ENCODE data around the gene FZR1.

The FZR1 gene

DNA sequence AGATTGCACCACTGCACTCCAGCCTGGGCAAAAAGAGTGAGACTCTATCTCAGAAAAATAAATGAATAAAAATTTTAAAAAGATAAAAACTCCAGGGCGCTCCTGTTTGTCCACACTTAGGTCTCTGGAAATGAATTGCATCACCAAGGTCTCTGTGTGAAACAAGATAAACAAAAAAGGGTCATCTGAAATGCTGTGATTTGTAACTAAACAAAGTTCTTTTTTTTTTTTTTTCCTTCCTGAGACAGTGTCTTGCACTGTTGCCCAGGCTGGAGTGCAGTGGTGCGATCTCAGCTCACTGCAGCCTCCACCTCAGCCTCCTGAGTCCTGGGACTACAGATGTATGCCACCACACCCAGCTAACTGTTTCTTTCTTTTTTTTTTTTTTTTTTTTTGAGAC, 11.5 kb downstream of the FZR1 start:
- Histone ChIP-seq H3K36me3 (ENCODE audit: insufficient read depth, low read length) (peaks cover 77% of the 10 kb centered on the region), H3K4me1 (ENCODE audit: insufficient read depth, low read length) (peaks cover 2% of the 10 kb centered on the region; the same call in 1 of the 2 replicates), H2AFZ (ENCODE audit: low read depth, low read length) (no peak overlapping the region), H3K4me2 (ENCODE audit: insufficient read depth, low read length) (no peak overlapping the region), H3K27me3 (ENCODE audit: insufficient read depth, low read length, poor library complexity) (no peaks in the 10 kb centered on the region), H3K9ac (ENCODE audit: low read depth, low read length) (no peak overlapping the region), H3K27ac (ENCODE audit: low read length) (no peak overlapping the region), H3K79me2 (ENCODE audit: insufficient read depth, low read length) (peaks cover 100% of the 10 kb centered on the region), H3K9me3 (ENCODE audit: insufficient read depth, low read length, severe bottlenecking) (no peaks in the 10 kb centered on the region), H3K4me3 (ENCODE audit: low read depth in 1 of 2, low read length in 2 of 2) (no peak overlapping the region), H4K20me1 (ENCODE audit: insufficient read depth, low read length) (peaks cover 89% of the 10 kb centered on the region)
- DNase-seq (no peak), ATAC-seq (ENCODE audit: insufficient read depth, low read depth) (no peak)
- TF ChIP-seq EZH2 (IDR thresholded peaks at IDR 0.05; ENCODE audit: borderline replicate concordance, low read depth, low read length, severe bottlenecking): no peak
- TF ChIP-seq, protein P1, sequence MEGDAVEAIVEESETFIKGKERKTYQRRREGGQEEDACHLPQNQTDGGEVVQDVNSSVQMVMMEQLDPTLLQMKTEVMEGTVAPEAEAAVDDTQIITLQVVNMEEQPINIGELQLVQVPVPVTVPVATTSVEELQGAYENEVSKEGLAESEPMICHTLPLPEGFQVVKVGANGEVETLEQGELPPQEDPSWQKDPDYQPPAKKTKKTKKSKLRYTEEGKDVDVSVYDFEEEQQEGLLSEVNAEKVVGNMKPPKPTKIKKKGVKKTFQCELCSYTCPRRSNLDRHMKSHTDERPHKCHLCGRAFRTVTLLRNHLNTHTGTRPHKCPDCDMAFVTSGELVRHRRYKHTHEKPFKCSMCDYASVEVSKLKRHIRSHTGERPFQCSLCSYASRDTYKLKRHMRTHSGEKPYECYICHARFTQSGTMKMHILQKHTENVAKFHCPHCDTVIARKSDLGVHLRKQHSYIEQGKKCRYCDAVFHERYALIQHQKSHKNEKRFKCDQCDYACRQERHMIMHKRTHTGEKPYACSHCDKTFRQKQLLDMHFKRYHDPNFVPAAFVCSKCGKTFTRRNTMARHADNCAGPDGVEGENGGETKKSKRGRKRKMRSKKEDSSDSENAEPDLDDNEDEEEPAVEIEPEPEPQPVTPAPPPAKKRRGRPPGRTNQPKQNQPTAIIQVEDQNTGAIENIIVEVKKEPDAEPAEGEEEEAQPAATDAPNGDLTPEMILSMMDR (IDR thresholded peaks at IDR 0.05; ENCODE audit: borderline replicate concordance, extremely low read depth, low read length, poor library complexity, severe bottlenecking): no peak

DNA sequence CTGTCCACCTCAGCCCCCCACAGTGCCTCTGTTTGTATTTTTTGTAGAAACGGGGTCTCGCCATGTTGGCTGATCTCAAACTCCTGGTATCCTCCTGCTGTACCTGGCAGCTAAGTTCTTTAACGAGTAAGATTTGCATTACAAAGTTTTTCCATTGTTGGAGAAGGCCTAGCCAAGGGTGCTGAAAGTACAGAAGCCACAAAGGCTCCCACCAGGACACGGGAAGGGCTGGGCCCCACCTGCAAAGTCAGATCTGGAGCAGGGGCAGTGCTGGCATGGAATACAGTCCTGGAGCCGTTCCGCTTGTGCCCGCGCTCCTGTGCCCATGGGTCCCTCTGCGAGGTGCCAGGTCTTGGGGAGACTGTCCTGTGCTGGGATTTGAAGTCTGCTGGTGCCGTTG, 12.1 kb downstream of the FZR1 start:
- Histone ChIP-seq H3K27ac (ENCODE audit: low read length) (no peak overlapping the region), H3K79me2 (ENCODE audit: insufficient read depth, low read length) (peaks cover 100% of the 10 kb centered on the region), H3K27me3 (ENCODE audit: insufficient read depth, low read length, poor library complexity) (no peaks in the 10 kb centered on the region), H3K36me3 (ENCODE audit: insufficient read depth, low read length) (peaks cover 77% of the 10 kb centered on the region), H3K4me1 (ENCODE audit: insufficient read depth, low read length) (peaks cover under 1% of the 10 kb centered on the region; the same call in 1 of the 2 replicates), H3K9ac (ENCODE audit: low read depth, low read length) (no peak overlapping the region), H2AFZ (ENCODE audit: low read depth, low read length) (no peak overlapping the region), H3K4me3 (ENCODE audit: low read depth in 1 of 2, low read length in 2 of 2) (no peak overlapping the region), H3K4me2 (ENCODE audit: insufficient read depth, low read length) (no peak overlapping the region), H3K9me3 (ENCODE audit: insufficient read depth, low read length, severe bottlenecking) (no peaks in the 10 kb centered on the region), H4K20me1 (ENCODE audit: insufficient read depth, low read length) (peaks cover 89% of the 10 kb centered on the region)
- DNase-seq: no peak
- TF ChIP-seq EZH2 (IDR thresholded peaks at IDR 0.05; ENCODE audit: borderline replicate concordance, low read depth, low read length, severe bottlenecking): no peak
- TF ChIP-seq, protein P1 (IDR thresholded peaks at IDR 0.05; ENCODE audit: borderline replicate concordance, extremely low read depth, low read length, poor library complexity, severe bottlenecking): no peak
- no peak for ATAC-seq (ENCODE audit: insufficient read depth, low read depth)

DNA sequence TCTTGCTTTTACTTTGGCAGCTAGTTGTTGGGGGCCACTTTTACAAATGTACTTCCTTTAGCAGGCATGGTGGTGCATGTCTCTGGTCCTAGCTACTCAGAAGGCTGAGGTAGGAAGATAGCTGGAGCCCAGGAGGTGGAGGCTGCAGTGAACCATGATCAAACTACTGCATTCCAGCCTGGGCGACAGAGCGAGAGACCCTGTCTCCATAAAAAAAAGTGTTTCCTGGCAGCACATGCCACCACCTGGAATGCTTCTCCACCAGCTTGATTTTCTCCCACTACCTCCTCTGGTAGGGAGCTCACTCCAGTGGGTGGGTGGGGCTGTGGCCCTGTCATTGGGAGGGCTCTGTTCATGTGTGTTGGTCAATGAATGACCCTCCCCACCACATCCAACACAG, 12.5 kb downstream of the FZR1 start:
- Histone ChIP-seq H3K9me3 (ENCODE audit: insufficient read depth, low read length, severe bottlenecking) (no peaks in the 10 kb centered on the region), H3K4me2 (ENCODE audit: insufficient read depth, low read length) (no peak overlapping the region), H2AFZ (ENCODE audit: low read depth, low read length) (no peak overlapping the region), H3K27me3 (ENCODE audit: insufficient read depth, low read length, poor library complexity) (no peaks in the 10 kb centered on the region), H3K27ac (ENCODE audit: low read length) (no peak overlapping the region), H3K4me3 (ENCODE audit: low read depth in 1 of 2, low read length in 2 of 2) (no peak overlapping the region), H3K4me1 (ENCODE audit: insufficient read depth, low read length) (no peaks in the 10 kb centered on the region), H4K20me1 (ENCODE audit: insufficient read depth, low read length) (peaks cover 89% of the 10 kb centered on the region), H3K9ac (ENCODE audit: low read depth, low read length) (no peak overlapping the region), H3K36me3 (ENCODE audit: insufficient read depth, low read length) (peaks cover 77% of the 10 kb centered on the region), H3K79me2 (ENCODE audit: insufficient read depth, low read length) (peaks cover 100% of the 10 kb centered on the region)
- ATAC-seq (ENCODE audit: insufficient read depth, low read depth): no peak
- no peak for DNase-seq
- TF ChIP-seq, protein P1 (IDR thresholded peaks at IDR 0.05; ENCODE audit: borderline replicate concordance, extremely low read depth, low read length, poor library complexity, severe bottlenecking): no peak
- TF ChIP-seq EZH2 (IDR thresholded peaks at IDR 0.05; ENCODE audit: borderline replicate concordance, low read depth, low read length, severe bottlenecking): no peak

DNA sequence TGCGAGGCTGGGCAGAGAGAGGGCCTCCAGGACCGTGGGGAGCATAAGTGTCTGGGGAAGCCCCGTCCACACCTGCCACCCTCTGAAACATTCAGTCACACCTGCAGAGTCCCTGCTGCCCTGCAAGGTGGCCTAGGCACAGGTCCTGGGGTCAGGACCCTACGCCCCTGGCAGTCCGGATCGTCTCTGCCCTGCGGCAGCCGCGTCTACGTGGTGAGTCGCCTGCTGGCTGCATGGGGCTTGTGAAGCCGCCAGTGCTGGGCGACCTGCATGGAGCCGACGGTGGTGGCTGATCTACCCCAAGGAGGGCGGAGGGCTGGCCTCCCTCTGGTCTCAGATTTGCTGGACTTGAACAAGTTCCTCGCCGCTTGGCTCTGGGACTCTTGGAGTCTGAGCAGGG, 13.0 kb downstream of the FZR1 start:
- ATAC-seq (ENCODE audit: insufficient read depth, low read depth) (no peak), DNase-seq (no peak)
- H3K9me3 ChIP-seq (ENCODE audit: insufficient read depth, low read length, severe bottlenecking): no peaks in the 10 kb centered on the region
- no peak overlapping the region for H3K4me2 ChIP-seq (ENCODE audit: insufficient read depth, low read length)
- H4K20me1 ChIP-seq (ENCODE audit: insufficient read depth, low read length): peaks cover 90% of the 10 kb centered on the region
- no peak overlapping the region for H3K9ac ChIP-seq (ENCODE audit: low read depth, low read length)
- TF ChIP-seq, protein P1 (IDR thresholded peaks at IDR 0.05; ENCODE audit: borderline replicate concordance, extremely low read depth, low read length, poor library complexity, severe bottlenecking): no peak
- TF ChIP-seq EZH2 (IDR thresholded peaks at IDR 0.05; ENCODE audit: borderline replicate concordance, low read depth, low read length, severe bottlenecking): no peak
- no peaks in the 10 kb centered on the region for H3K4me1 ChIP-seq (ENCODE audit: insufficient read depth, low read length)
- H3K27ac ChIP-seq (ENCODE audit: low read length): no peak overlapping the region
- H3K36me3 ChIP-seq (ENCODE audit: insufficient read depth, low read length): peaks cover 78% of the 10 kb centered on the region
- H3K4me3 ChIP-seq (ENCODE audit: low read depth in 1 of 2, low read length in 2 of 2): no peak overlapping the region
- no peaks in the 10 kb centered on the region for H3K27me3 ChIP-seq (ENCODE audit: insufficient read depth, low read length, poor library complexity)
- H2AFZ ChIP-seq (ENCODE audit: low read depth, low read length): no peak overlapping the region
- peaks cover 97% of the 10 kb centered on the region for H3K79me2 ChIP-seq (ENCODE audit: insufficient read depth, low read length)

All from DND-41 (cell line).